PFSK-1 (cell line): ENCODE measurements around the gene MEGF9.

ENCODE experiments used
- POLR2AphosphoS5 ChIP-seq: IDR thresholded peaks from 2 replicates; pipeline ENCODE4 v1.6.1; 2012; ENCODE audit warnings: low read depth, mild to moderate bottlenecking, control low read depth, low read length, moderate library complexity
- REST ChIP-seq, 2 experiments: IDR thresholded peaks; 2 replicates each; pipeline versions ENCODE4 v1.6.1 to v1.8.0; 2011 to 2012; ENCODE audit warnings: low read depth in 2 of 2, low read length in 2 of 2, control low read depth in 1 of 2, inconsistent platforms in 1 of 2, mild to moderate bottlenecking in 1 of 2, moderate library complexity in 1 of 2; ENCODE audit not compliant: insufficient read depth in 1 of 2
- SIN3A ChIP-seq: IDR thresholded peaks from 2 replicates; pipeline ENCODE4 v1.6.1; 2012; ENCODE audit warnings: mild to moderate bottlenecking, low read length, moderate library complexity, borderline replicate concordance; ENCODE audit not compliant: insufficient read depth

GRCh38 chr9:120572472-120572871 lies 141.8 kb downstream of the MEGF9 start:
- no peak for TF ChIP-seq REST (IDR thresholded peaks at IDR 0.05; ENCODE audit: insufficient read depth in 1 of 2, low read depth in 2 of 2, low read length in 2 of 2)
- TF ChIP-seq POLR2AphosphoS5, result no peak
- no peak for TF ChIP-seq SIN3A
